Left ventricle myocardium inferior (tissue), 1 donor: ENCODE results near the gene UBE2Q1. TPM values are rescaled to one million over a fixed set of nuclear protein-coding genes. Genes with fewer than 3 reads are reported as not detected.

Experiments used
- DNase-seq: peaks from one replicate; pipeline ENCODE4 v3.0.0-alpha.2; 2020
- H3K27ac ChIP-seq: fragments of 200-600 bp; replicated peaks from 2 replicates; pipeline ENCODE4 v1.8.0; 2021
- H3K27me3 ChIP-seq: fragments of 200-600 bp; 2 replicates; pipeline ENCODE4 v1.8.0; 2021; ENCODE audit warnings: low read depth
- H3K36me3 ChIP-seq: fragments of 200-600 bp; 2 replicates; pipeline ENCODE4 v1.8.0; 2021
- H3K4me1 ChIP-seq: fragments of 200-600 bp; 2 replicates; pipeline ENCODE4 v1.8.0; 2021
- H3K4me3 ChIP-seq: fragments of 200-600 bp; 2 replicates; pipeline ENCODE4 v1.8.0; 2021; ENCODE audit warnings: mild to moderate bottlenecking, moderate library complexity
- H3K9me3 ChIP-seq: fragments of 200-600 bp; replicated peaks from 2 replicates; pipeline ENCODE4 v1.8.0; 2021
- intact Hi-C: fragments of 100-400 bp; cut with micrococcal nuclease; formaldehyde crosslinking; loops from one replicate; pipeline ENCODE4 v1.11.0; 2022
- total RNA-seq: library from RNA; stranded (reverse); fragmentation: NEBNext Ultra II Directional; extraction: Animal tissue kit (Norgen Biotek cat#: 25700); gene quantifications from one replicate; pipeline ENCODE4 v1.2.1, GENCODE V29; 2021
- TF ChIP-seq, protein P1 (sequence below): fragments of 200-600 bp; IDR thresholded peaks from 2 replicates; pipeline ENCODE4 v1.8.0; 2021; ENCODE audit warnings: antibody characterized with exemption, mild to moderate bottlenecking, borderline replicate concordance
- donor health status: DM: no; HTN: yes; CAD: no; lungs with severe emphysema.

UBE2Q1 gene
- total RNA-seq, 1 donor from 2014 or later, result 57.0 TPM

DNA sequence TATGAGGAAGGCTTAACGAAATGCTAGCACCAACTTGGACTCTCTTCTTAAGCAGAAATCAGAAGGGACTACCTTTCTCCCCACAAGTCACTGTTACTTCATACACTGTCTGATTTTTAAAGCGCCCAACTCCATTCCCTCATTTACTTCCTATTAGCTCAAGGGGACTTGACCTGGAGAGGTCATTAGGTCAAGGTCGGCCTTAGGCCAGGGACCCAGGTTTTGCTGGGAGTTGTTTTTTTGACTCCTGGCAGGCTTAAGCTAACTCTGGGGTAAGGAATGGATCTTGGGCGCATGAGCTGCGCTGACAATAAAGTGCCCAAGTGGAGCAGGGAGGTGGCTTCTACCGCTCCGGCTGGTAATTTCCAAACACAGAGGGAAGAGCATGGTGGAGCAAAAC, 32.7 kb upstream of the UBE2Q1 start:
- Histone ChIP-seq H3K4me3 (no peak overlapping the region), H3K9me3 (no peaks in the 10 kb centered on the region), H3K27me3 (no peaks in the 10 kb centered on the region), H3K4me1 (no peaks in the 10 kb centered on the region), H3K27ac (no peak overlapping the region), H3K36me3 (peaks cover 99% of the 10 kb centered on the region)
- TF ChIP-seq, protein P1, sequence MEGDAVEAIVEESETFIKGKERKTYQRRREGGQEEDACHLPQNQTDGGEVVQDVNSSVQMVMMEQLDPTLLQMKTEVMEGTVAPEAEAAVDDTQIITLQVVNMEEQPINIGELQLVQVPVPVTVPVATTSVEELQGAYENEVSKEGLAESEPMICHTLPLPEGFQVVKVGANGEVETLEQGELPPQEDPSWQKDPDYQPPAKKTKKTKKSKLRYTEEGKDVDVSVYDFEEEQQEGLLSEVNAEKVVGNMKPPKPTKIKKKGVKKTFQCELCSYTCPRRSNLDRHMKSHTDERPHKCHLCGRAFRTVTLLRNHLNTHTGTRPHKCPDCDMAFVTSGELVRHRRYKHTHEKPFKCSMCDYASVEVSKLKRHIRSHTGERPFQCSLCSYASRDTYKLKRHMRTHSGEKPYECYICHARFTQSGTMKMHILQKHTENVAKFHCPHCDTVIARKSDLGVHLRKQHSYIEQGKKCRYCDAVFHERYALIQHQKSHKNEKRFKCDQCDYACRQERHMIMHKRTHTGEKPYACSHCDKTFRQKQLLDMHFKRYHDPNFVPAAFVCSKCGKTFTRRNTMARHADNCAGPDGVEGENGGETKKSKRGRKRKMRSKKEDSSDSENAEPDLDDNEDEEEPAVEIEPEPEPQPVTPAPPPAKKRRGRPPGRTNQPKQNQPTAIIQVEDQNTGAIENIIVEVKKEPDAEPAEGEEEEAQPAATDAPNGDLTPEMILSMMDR, result no peak
- intact Hi-C loops, result no loop called here
- no peak for DNase-seq

DNA sequence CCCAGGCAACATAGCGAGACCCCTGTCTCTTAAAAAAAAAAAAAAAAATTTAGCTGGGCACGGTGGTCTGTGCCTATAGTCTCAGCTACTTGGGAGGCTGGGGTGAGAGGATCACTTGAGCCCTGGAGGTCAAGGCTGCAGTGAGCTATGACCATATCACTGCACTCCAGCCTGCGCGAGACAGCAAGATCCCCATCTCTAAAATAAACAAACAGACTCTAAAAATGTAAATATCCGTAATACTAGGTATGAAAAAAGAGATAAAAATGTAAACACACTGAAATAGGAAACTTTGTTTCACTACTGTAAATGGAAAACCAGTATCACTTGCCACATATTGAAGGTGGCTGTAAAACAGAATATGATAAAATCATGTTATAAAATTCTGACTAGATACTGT, 32.3 kb upstream of the UBE2Q1 start:
- TF ChIP-seq, protein P1, result no peak
- DNase-seq, result no peak
- Histone ChIP-seq H3K4me1 (no peaks in the 10 kb centered on the region), H3K27me3 (no peaks in the 10 kb centered on the region), H3K4me3 (no peak overlapping the region), H3K27ac (no peak overlapping the region), H3K36me3 (peaks cover 99% of the 10 kb centered on the region), H3K9me3 (no peaks in the 10 kb centered on the region)
- intact Hi-C loops, result no loop called here

DNA sequence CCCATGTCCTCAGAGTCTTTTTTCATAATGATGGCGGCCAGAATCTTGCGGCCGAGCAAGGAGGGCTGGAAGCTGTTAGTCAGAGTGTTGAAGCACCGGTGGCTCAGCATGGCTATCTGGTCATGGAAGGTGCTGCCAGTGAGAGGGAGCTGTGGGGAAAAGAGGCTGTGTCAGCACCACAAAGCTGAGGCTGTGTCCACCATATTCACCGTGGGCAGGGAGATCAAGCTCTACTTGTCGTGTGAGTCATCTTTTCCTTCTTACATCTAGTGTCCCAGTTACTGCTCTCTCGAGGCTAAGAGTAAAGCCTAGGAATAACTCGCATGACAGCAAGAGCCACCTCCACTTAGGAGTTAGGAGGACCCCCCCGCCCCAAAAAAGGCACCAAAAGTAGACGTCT, 31.3 kb upstream of the UBE2Q1 start:
- no peak overlapping the region for H3K27ac ChIP-seq
- no peaks in the 10 kb centered on the region for H3K27me3 ChIP-seq
- no peaks in the 10 kb centered on the region for H3K9me3 ChIP-seq
- H3K36me3 ChIP-seq, result peaks cover 99% of the 10 kb centered on the region
- H3K4me1 ChIP-seq, result no peaks in the 10 kb centered on the region
- no peak for DNase-seq
- intact Hi-C loops, result no loop called here
- H3K4me3 ChIP-seq, result no peak overlapping the region
- TF ChIP-seq, protein P1, result no peak

DNA sequence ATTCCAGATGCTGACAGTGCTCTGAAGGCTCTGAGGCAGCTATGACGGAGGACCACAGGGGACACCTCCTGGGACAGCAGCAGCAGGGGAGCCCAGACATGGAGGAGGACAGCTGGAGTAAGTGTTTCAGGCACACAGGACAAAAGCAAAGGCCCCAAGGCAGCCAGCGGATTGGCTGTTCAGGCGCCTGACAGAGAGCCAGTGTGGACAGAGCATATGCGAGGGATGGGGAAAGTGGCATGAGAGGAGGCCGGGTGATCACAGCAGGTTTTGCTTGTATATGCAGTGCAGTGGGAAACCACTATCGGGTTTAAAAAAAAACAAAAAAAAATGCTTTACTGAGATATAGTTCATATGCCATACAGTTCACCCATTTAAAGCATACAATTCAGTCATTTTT, 28.2 kb upstream of the UBE2Q1 start:
- Histone ChIP-seq H3K4me3 (no peak overlapping the region), H3K27ac (no peak overlapping the region), H3K36me3 (peaks cover 99% of the 10 kb centered on the region), H3K4me1 (peaks cover 14% of the 10 kb centered on the region), H3K9me3 (no peaks in the 10 kb centered on the region), H3K27me3 (no peaks in the 10 kb centered on the region)
- no peak for DNase-seq
- intact Hi-C loops, result no loop called here
- TF ChIP-seq, protein P1, result no peak

DNA sequence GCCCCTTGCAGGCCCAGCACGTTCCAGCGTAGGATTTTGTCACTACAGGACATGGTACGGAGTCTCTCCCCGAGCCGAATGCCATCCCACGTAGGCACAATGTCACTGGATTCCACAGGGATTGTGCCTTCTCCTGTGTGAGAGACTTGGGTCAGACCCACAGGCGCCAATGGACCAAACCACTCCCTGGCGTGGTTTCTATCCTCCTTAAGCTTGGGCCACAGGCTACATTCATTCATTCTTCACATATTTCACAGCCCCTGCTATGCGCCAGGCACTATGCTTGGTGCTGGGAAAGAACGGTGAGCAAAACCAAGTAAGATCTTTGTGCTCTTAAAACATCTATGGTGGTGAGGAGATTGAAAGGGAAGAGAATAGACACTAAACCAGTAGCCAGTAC, 27.8 kb upstream of the UBE2Q1 start:
- Histone ChIP-seq H3K27ac (no peak overlapping the region), H3K4me1 (peaks cover 14% of the 10 kb centered on the region), H3K4me3 (no peak overlapping the region), H3K27me3 (no peaks in the 10 kb centered on the region), H3K36me3 (peaks cover 97% of the 10 kb centered on the region), H3K9me3 (no peaks in the 10 kb centered on the region)
- intact Hi-C loops, result no loop called here
- DNase-seq, result no peak
- TF ChIP-seq, protein P1, result no peak
